SH-SY5Y (cell line): ENCODE results near the gene TNIK.

ENCODE experiments used
- GATA2 ChIP-seq: IDR thresholded peaks from 2 replicates; pipeline ENCODE4 v1.6.1; 2011; ENCODE audit warnings: mild to moderate bottlenecking, low read depth, low read length
- GATA3 ChIP-seq: IDR thresholded peaks from 2 replicates; pipeline ENCODE4 v1.6.1; 2011; ENCODE audit warnings: low read depth, mild to moderate bottlenecking, low read length, moderate library complexity

- TF ChIP-seq GATA3, result no peak
- no peak for TF ChIP-seq GATA2
Measured at GRCh38 chr3:171028779-171029232, 431.4 kb downstream of the TNIK start.
